AG04449 (cell line): ENCODE results near the gene CCNQ.

Source experiments
- CTCF ChIA-PET: fragments of 350-600 bp; formaldehyde crosslinking; extraction: SDS; loops from one replicate; lab custom pipeline; 2021; ENCODE audit warnings: antibody characterized with exemption; lab: Yijun Ruan, JAX
- POLR2A ChIA-PET: fragments of 400-600, 350-600 bp; formaldehyde crosslinking; extraction: SDS; loops from one replicate; lab custom pipeline; 2020; ENCODE audit warnings: antibody characterized with exemption, inconsistent platforms; lab: Yijun Ruan, JAX
- DNase-seq: peaks from one replicate; pipeline ENCODE4 v3.0.0-alpha.2; 2010; ENCODE audit warnings: low read depth, low spot score
- H3K4me3 ChIP-seq: 2 replicates; pipeline ENCODE4 v1.5.1; 2011; ENCODE audit warnings: low read depth, mild to moderate bottlenecking, control low read depth, low read length
- TF ChIP-seq, protein P1 (sequence below): IDR thresholded peaks from one replicate; pipeline ENCODE4 v1.5.1; 2011; ENCODE audit warnings: mild to moderate bottlenecking, moderate library complexity, low read length, control low read depth, inconsistent platforms; ENCODE audit not compliant: insufficient read depth; ENCODE audit errors: missing control alignments

The CCNQ gene

DNA sequence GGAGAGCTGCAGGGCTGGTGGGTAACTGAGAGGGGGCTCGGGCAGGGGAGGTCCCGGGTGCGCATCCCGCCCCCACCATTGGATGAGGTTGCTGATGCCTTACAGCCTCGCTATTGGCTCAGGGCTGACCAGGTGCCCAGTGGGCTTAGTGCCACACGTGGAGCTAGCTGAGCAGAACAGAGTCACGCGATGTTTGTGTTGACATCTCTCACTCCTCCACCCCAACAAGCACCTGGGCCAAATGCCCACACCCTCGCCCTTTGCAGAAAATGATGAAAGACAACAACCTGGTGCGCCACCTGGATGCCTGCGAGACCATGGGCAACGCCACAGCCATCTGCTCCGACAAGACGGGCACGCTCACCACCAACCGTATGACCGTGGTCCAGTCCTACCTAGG lies 49.7 kb downstream of the CCNQ start:
- no peak overlapping the region for H3K4me3 ChIP-seq
- TF ChIP-seq, protein P1, sequence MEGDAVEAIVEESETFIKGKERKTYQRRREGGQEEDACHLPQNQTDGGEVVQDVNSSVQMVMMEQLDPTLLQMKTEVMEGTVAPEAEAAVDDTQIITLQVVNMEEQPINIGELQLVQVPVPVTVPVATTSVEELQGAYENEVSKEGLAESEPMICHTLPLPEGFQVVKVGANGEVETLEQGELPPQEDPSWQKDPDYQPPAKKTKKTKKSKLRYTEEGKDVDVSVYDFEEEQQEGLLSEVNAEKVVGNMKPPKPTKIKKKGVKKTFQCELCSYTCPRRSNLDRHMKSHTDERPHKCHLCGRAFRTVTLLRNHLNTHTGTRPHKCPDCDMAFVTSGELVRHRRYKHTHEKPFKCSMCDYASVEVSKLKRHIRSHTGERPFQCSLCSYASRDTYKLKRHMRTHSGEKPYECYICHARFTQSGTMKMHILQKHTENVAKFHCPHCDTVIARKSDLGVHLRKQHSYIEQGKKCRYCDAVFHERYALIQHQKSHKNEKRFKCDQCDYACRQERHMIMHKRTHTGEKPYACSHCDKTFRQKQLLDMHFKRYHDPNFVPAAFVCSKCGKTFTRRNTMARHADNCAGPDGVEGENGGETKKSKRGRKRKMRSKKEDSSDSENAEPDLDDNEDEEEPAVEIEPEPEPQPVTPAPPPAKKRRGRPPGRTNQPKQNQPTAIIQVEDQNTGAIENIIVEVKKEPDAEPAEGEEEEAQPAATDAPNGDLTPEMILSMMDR, result no peak
- DNase-seq, result no peak
- CTCF ChIA-PET, result interaction anchor here (6.7 to 8.7 kb wide), 2 partner anchors 11 to 116 kb away, joined by 44 to 122 read pairs; no protein-coding TSS in a partner anchor
- POLR2A ChIA-PET, result no interaction called here

DNA sequence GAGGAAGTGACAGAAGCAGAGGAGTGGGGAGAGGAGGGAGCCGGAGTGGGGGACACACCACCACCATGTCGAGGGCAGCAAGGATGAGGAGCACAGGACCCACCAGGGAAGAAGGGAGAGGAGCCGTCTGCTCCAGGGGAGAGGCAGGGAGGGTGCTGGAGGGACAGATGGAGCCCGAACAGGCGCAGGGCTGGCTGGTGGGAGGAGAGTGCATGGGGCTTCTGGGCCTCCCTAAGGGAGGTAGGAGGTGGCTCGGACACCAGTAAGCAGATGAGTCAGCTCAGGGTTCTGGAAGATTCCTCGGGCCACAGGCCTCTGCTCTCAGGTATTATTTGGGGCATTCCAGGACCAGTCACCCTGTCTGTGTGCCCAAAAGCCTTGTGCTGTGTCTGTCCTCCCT lies 51.7 kb downstream of the CCNQ start:
- no peak for DNase-seq
- TF ChIP-seq, protein P1, result no peak
- ChIA-PET CTCF (interaction anchor here (0.7 to 6.7 kb wide), 6 partner anchors 8 to 122 kb away, joined by 3 to 44 read pairs (median 4); no protein-coding TSS in a partner anchor), POLR2A (no interaction called here)
- H3K4me3 ChIP-seq, result no peak overlapping the region

DNA sequence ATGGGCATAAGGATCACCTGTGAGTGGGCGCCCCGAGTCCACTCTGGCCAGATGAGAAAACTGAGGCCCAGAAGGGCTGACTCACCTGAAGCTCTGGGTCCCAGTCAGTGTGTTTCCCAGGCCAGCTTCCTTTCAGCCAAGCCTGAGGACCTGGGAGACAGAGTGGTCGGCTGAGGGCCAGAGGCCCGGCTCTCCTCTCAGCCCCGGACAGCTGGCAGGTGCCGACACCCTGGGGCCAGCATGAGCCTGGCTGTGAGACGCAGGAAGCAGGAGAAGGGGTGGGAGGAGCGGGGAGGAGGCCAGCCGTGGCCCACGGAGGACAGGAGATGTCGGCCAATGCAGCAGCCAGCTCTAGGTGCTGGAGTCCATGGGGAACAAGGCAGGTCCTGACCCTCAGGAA lies 52.6 kb downstream of the CCNQ start:
- DNase-seq, result no peak
- no peak overlapping the region for H3K4me3 ChIP-seq
- CTCF ChIA-PET, result interaction anchor here (1.2 to 6.7 kb wide), 4 partner anchors 8 to 123 kb away, joined by 3 to 44 read pairs (median 14); no protein-coding TSS in a partner anchor
- TF ChIP-seq, protein P1, result no peak
- POLR2A ChIA-PET, result no interaction called here

DNA sequence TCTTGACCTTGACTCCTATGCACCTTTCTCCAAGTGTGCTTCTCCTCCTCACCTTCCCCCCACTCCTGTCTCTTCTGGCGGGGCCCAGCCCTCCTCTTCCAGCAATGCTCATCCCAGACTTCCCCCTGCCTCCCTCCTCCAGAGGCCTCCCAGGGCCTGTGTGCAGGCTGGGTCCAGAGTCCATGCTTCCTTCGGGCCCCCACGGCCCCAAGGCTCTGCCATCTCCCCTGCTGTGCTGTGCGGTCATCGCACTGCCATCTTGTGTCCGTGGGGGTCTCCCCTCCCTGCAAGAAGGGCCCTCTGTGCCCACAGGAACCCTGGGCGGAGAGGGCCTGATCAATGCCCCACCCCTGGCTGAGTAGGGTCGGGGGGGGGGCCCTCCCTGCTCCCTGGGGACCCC lies 54.2 kb downstream of the CCNQ start:
- TF ChIP-seq, protein P1, result no peak
- no peak overlapping the region for H3K4me3 ChIP-seq
- ChIA-PET CTCF (interaction anchor here (1.0 kb wide), 1 partner anchor 9 kb away, joined by 5 read pairs; no protein-coding TSS in a partner anchor), POLR2A (no interaction called here)
- DNase-seq, result no peak

DNA sequence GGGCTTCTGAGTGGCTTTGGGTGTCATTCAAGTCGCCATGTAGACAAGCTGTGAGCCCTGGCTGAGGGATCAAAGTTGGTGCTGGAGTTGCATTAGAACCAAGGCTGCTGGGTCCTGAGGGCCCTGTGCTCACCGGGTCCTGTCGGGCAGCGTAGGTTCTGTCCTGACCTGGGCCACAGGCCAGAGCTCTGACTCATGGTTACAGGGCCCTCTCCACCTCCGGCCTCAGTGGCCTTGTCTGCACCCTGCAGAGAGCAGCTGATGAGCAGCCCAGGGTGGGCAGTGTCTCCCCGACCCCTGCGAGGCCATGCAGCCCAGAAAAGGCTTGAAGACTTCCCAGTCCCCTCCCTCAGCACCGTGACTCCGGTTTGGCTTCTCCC lies 59.0 kb downstream of the CCNQ start:
- DNase-seq, result no peak
- H3K4me3 ChIP-seq, result no peak overlapping the region
- TF ChIP-seq, protein P1, result no peak
- POLR2A ChIA-PET, result no interaction called here
- CTCF ChIA-PET, result interaction anchor here (0.7 to 4.8 kb wide), 29 partner anchors 10 to 550 kb away, joined by 3 to 107 read pairs (median 4); partner anchors contain the start of gene HAUS7

DNA sequence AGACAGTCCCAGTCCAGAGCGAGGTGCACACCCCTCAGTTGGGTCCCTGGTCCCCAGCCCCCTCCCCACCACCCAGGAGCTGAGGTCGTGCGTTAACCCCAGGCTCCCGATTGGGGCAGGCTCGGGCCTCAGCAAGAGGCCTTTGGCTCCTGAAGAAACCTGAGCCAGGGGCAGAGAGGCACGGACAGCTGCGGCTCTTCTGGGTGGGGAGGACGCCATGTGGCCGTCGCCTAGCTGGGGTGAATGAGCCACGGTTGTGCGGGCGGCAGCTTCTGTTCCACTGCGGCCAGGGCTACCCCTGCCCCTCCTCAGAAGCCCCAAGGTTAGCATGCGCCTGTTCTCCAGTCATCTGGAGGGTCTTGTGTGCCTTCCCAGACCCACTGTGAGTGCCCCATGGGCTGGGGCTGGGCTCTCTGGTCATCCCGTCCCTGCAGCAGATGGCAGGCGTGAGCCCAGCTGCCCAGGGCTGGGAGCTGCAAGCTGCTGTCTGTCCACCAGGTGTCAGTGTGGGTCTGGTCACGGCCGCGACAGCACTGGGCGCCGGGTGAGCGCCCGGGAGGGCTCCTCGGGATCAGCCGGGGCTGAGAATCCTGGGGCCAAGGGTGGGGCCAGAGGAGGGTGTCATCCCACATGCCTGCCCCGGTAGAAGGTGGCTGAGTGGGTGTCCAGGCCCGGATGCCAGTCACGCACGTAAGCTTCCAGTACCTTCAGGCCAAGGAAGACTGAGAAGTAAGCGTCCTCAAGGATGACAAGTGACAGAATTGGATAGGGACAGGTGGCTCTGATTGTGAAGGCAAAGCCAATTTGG lies 59.6 kb downstream of the CCNQ start:
- DNase-seq, result no peak
- POLR2A ChIA-PET, result no interaction called here
- CTCF ChIA-PET, result interaction anchor here (0.6 to 4.8 kb wide), 31 partner anchors 9 to 551 kb away, joined by 3 to 107 read pairs (median 4); partner anchors contain the start of gene HAUS7
- TF ChIP-seq, protein P1, result peak; percentile 92
- H3K4me3 ChIP-seq, result no peak overlapping the region
